AG04449 (cell line): ENCODE measurements around the gene RAB35.

Experiments
- CTCF ChIA-PET: fragments of 350-600 bp; formaldehyde crosslinking; extraction: SDS; loops from one replicate; lab custom pipeline; 2021; ENCODE audit warnings: antibody characterized with exemption; lab: Yijun Ruan, JAX
- POLR2A ChIA-PET: fragments of 400-600, 350-600 bp; formaldehyde crosslinking; extraction: SDS; loops from one replicate; lab custom pipeline; 2020; ENCODE audit warnings: antibody characterized with exemption, inconsistent platforms; lab: Yijun Ruan, JAX
- DNase-seq: peaks from one replicate; pipeline ENCODE4 v3.0.0-alpha.2; 2010; ENCODE audit warnings: low read depth, low spot score
- H3K4me3 ChIP-seq: 2 replicates; pipeline ENCODE4 v1.5.1; 2011; ENCODE audit warnings: low read depth, mild to moderate bottlenecking, control low read depth, low read length
- CTCF ChIP-seq: IDR thresholded peaks from one replicate; pipeline ENCODE4 v1.5.1; 2011; ENCODE audit warnings: mild to moderate bottlenecking, moderate library complexity, low read length, control low read depth, inconsistent platforms; ENCODE audit not compliant: insufficient read depth; ENCODE audit errors: missing control alignments

Gene RAB35

GRCh38 chr12:120064054-120064940, 52.3 kb downstream of the RAB35 start:
- H3K4me3 ChIP-seq, result no peak overlapping the region
- TF ChIP-seq CTCF, result no peak
- POLR2A ChIA-PET, result no interaction called here
- DNase-seq, result no peak
- CTCF ChIA-PET, result interaction anchor here (1.2 to 1.3 kb wide), 2 partner anchors 9 to 23 kb away, joined by 3 to 4 read pairs; no protein-coding TSS in a partner anchor

- no peak for DNase-seq
- no peak for TF ChIP-seq CTCF
- CTCF ChIA-PET, result no interaction called here
- H3K4me3 ChIP-seq, result no peak overlapping the region
- POLR2A ChIA-PET, result no interaction called here
Observed at GRCh38 chr12:120062976-120063579, 53.5 kb downstream of the RAB35 start.

GRCh38 chr12:120061575-120062214, 54.9 kb downstream of the RAB35 start:
- no peak overlapping the region for H3K4me3 ChIP-seq
- no peak for DNase-seq
- CTCF ChIA-PET, result no interaction called here
- no peak for TF ChIP-seq CTCF
- POLR2A ChIA-PET, result no interaction called here

- ChIA-PET CTCF (no interaction called here), POLR2A (no interaction called here)
- no peak for TF ChIP-seq CTCF
- no peak for DNase-seq
- no peak overlapping the region for H3K4me3 ChIP-seq
Observed at GRCh38 chr12:120060717-120061116, 55.8 kb downstream of the RAB35 start.

GRCh38 chr12:120060196-120060595, 56.4 kb downstream of the RAB35 start:
- ChIA-PET POLR2A (no interaction called here), CTCF (no interaction called here)
- no peak overlapping the region for H3K4me3 ChIP-seq
- TF ChIP-seq CTCF, result no peak
- no peak for DNase-seq

- ChIA-PET POLR2A (interaction anchor here (0.6 kb wide), 1 partner anchor 92 kb away, joined by 3 read pairs; no protein-coding TSS in a partner anchor), CTCF (interaction anchor here (1.2 kb wide), 1 partner anchor 30 kb away, joined by 5 read pairs; no protein-coding TSS in a partner anchor)
- H3K4me3 ChIP-seq, result no peak overlapping the region
- TF ChIP-seq CTCF, result no peak
- DNase-seq, result no peak
Observed at GRCh38 chr12:120056739-120057138, 59.8 kb downstream of the RAB35 start.
